HepG2 (cell line): ENCODE measurements around the gene ULBP1. TPM values are rescaled to one million over a fixed set of nuclear protein-coding genes. Genes with fewer than 3 reads are reported as not detected.

Source experiments
- EED ChIP-seq: sonication (generic); formaldehyde crosslinking; IDR thresholded peaks from 2 replicates; pipeline ENCODE4 v1.5.0; 2020; ENCODE audit warnings: mild to moderate bottlenecking, missing genetic modification reagents
- FOXK2 ChIP-seq: fragments of 450-650 bp; IDR thresholded peaks from 2 replicates; pipeline ENCODE4 v1.6.1; 2016
- GATAD1 ChIP-seq: IDR thresholded peaks from 2 replicates; pipeline ENCODE4 v1.6.1; 2016; ENCODE audit warnings: missing genetic modification reagents, missing compliant biosample characterization
- GLI4 ChIP-seq: sonication (generic); formaldehyde crosslinking; IDR thresholded peaks from 2 replicates; pipeline ENCODE4 v1.5.1; 2020; ENCODE audit warnings: missing genetic modification reagents, mild to moderate bottlenecking, moderate library complexity, borderline replicate concordance
- HCFC1 ChIP-seq: fragments of 150-350 bp; IDR thresholded peaks from 2 replicates; pipeline ENCODE4 v1.6.1; 2014; ENCODE audit warnings: low read depth, low read length
- HDAC2 ChIP-seq: sonication (generic); formaldehyde crosslinking; IDR thresholded peaks from 2 replicates; pipeline ENCODE4 v1.4.0; 2020; ENCODE audit warnings: missing genetic modification reagents
- JUN ChIP-seq: sonication (generic); formaldehyde crosslinking; IDR thresholded peaks from 2 replicates; pipeline ENCODE4 v1.4.0; 2020; ENCODE audit warnings: mild to moderate bottlenecking, missing genetic modification reagents
- SCMH1 ChIP-seq: sonication (generic); formaldehyde crosslinking; IDR thresholded peaks from 2 replicates; pipeline ENCODE4 v1.9.0; 2021; ENCODE audit warnings: missing genetic modification reagents, mild to moderate bottlenecking, borderline replicate concordance
- TCF7 ChIP-seq: sonication (generic); IDR thresholded peaks from 2 replicates; pipeline ENCODE4 v1.6.1; 2016; ENCODE audit warnings: antibody characterized with exemption, low read depth
- TOPORS ChIP-seq: sonication (generic); formaldehyde crosslinking; IDR thresholded peaks from 2 replicates; pipeline ENCODE4 v1.8.0; 2023; ENCODE audit warnings: mild to moderate bottlenecking, missing genetic modification reagents
- ZNF160 ChIP-seq: sonication (generic); formaldehyde crosslinking; IDR thresholded peaks from 2 replicates; pipeline ENCODE4 v1.8.0; 2022; ENCODE audit warnings: mild to moderate bottlenecking, inconsistent platforms, missing genetic modification reagents
- ZNF33A ChIP-seq: sonication (generic); formaldehyde crosslinking; IDR thresholded peaks from 2 replicates; pipeline ENCODE4 v1.5.1; 2020; ENCODE audit warnings: missing genetic modification reagents, mild to moderate bottlenecking, moderate library complexity, borderline replicate concordance
- ZNF614 ChIP-seq: IDR thresholded peaks from 2 replicates; pipeline ENCODE4 v1.6.1; 2018; ENCODE audit warnings: missing biosample characterization, missing genetic modification reagents, inconsistent platforms, borderline replicate concordance
- ZNF660 ChIP-seq: sonication (generic); formaldehyde crosslinking; IDR thresholded peaks from 2 replicates; pipeline ENCODE4 v1.5.1; 2020; ENCODE audit warnings: mild to moderate bottlenecking, low read depth, missing genetic modification reagents, borderline replicate concordance
- ZNF746 ChIP-seq: sonication (generic); formaldehyde crosslinking; IDR thresholded peaks from 2 replicates; pipeline ENCODE4 v1.8.0; 2022; ENCODE audit warnings: mild to moderate bottlenecking, missing genetic modification reagents
- polyA plus RNA-seq, 8 experiments: library from polyadenylated mRNA; depleted of rRNA in 3 of 8; stranded (reverse) in 7 of 8; unstranded in 1 of 8; fragments of >200 nt; fragmentation: Illumina TruSeq in 4 of 8; extraction: Trizol in 4 of 8; gene quantifications; 2 replicates each; pipeline versions ENCODE4 v1.2.1 to v1.2.3, GENCODE V29; 2011 to 2016; ENCODE audit warnings: low read depth in 4 of 8, missing spikeins in 1 of 8, mixed read lengths in 1 of 8; ENCODE audit not compliant: insufficient read depth in 1 of 8
- total RNA-seq, 5 experiments: library from RNA; depleted of rRNA; stranded (reverse); fragments of >200 nt; fragmentation: Illumina TruSeq; extraction: Trizol; gene quantifications; 2 replicates each; pipeline ENCODE4 v1.2.3, GENCODE V29; 2016; ENCODE audit warnings: low read depth in 1 of 5
- TF ChIP-seq, protein P1 (sequence below): sonication (generic); formaldehyde crosslinking; IDR thresholded peaks from 2 replicates; pipeline ENCODE4 v1.5.1; 2020; ENCODE audit warnings: mild to moderate bottlenecking, missing genetic modification reagents

ULBP1 gene
- total and polyA plus RNA-seq, 2 of the 13 experiments (the other 11 are each of a cell fraction or from before 2014, with no cell fraction given) = 0.04 to 0.09 TPM

DNA sequence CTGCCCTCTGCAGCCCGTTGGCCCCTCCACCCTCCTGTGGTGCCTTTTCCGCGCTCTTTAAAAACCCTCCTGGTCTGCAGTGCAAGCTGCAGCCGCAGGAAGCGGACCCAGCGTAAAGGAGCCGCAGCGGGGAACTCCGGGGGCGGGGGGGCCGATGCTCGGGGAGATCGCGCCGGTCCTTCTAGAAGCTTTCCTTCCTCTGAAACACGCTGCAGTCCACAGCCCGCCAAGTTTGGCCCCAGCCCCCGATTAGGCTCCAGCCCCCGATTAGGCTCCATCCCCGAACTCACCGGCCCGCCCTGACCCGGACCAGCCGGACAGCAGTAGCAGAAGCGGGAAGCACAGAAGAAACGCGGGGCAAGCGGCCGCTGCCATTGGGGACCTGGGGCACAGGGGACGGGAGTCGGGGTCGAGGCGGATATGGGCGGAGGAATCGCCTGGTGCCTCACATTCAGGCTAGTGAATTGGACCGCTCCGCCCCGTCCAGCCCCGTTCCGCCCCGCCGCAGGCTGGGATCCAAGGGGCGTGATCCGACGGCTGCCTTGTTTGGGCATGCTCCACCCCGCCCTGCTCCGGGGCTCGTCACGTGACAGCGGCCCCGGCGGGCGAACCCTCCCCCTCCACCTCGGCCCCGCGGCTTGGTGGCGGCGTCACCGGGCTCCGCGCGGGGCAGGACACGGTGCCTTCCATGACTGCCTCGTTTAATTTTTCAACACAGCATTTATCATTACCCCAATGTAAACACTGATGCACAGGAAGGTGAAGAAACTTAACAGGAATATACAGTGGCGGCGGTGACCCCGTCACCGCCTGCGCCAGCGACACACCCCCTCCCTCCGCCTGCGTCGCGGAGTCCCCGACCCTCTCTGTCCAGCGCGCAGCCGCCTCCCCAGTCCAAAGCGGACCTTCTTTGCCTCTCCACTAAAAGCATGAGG, 41.3 kb downstream of the ULBP1 start (continued):
- TF ChIP-seq EED (CRISPR knock-in tag) = 0 out of 2 replicates have a peak, but pooled peaks have one; percentile 26
- TF ChIP-seq HCFC1 = no peak
- TF ChIP-seq SCMH1 = no peak
- TF ChIP-seq ZNF614 (CRISPR knock-in tag) = no peak
- TF ChIP-seq ZNF33A = no peak
- peak; percentile 61; the same call in 1 of the 2 replicates for TF ChIP-seq ZNF160 (CRISPR knock-in tag)
- TF ChIP-seq, protein P1, sequence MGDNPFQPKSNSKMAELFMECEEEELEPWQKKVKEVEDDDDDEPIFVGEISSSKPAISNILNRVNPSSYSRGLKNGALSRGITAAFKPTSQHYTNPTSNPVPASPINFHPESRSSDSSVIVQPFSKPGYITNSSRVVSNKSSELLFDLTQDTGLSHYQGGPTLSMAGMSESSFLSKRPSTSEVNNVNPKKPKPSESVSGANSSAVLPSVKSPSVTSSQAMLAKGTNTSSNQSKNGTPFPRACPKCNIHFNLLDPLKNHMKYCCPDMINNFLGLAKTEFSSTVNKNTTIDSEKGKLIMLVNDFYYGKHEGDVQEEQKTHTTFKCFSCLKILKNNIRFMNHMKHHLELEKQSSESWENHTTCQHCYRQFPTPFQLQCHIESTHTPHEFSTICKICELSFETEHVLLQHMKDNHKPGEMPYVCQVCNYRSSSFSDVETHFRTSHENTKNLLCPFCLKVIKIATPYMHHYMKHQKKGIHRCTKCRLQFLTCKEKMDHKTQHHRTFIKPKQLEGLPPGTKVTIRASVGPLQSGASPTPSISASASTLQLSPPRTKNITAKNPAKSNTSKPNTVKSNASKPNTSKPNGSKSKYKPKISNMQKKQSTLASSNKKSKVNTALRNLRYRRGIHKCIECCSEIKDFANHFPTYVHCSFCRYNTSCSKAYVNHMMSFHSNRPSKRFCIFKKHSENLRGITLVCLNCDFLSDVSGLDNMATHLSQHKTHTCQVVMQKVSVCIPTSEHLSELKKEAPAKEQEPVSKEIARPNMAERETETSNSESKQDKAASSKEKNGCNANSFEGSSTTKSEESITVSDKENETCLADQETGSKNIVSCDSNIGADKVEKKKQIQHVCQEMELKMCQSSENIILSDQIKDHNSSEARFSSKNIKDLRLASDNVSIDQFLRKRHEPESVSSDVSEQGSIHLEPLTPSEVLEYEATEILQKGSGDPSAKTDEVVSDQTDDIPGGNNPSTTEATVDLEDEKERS (CRISPR knock-in tag) = no peak
- TF ChIP-seq ZNF660 = no peak
- TF ChIP-seq TCF7 = no peak
- TF ChIP-seq ZNF746 (CRISPR knock-in tag) = no peak
- peak; percentile 52; the same call in 1 of the 2 replicates for TF ChIP-seq GATAD1
- peak; percentile 55 for TF ChIP-seq HDAC2
- no peak for TF ChIP-seq JUN (CRISPR knock-in tag)
- TF ChIP-seq TOPORS = no peak
- no peak for TF ChIP-seq FOXK2
- no peak for TF ChIP-seq GLI4 (CRISPR knock-in tag)
- TF ChIP-seq, all 625 proteins: peak for 177
